ENCODE data around the gene RBM28.

RBM28 gene

GRCh38 chr7:128271942-128272481 lies 71.7 kb downstream of the RBM28 start:
- Histone ChIP-seq H3K9me3 (no peaks in the 10 kb centered on the region), H3K36me3 (no peaks in the 10 kb centered on the region), H3K4me1 (peaks cover 11% of the 10 kb centered on the region), H3K27me3 (no peaks in the 10 kb centered on the region), H3K4me3 (ENCODE audit: low read depth, low read length) (no peak overlapping the region)
- no peak for TF ChIP-seq CTCF (IDR thresholded peaks at IDR 0.05; ENCODE audit: low read depth, low read length)
- no peak for DNase-seq

- DNase-seq, result no peak
- TF ChIP-seq CTCF (IDR thresholded peaks at IDR 0.05; ENCODE audit: low read depth, low read length), result no peak
- no peak overlapping the region for H3K4me3 ChIP-seq (ENCODE audit: low read depth, low read length)
- H3K9me3 ChIP-seq, result no peaks in the 10 kb centered on the region
- no peaks in the 10 kb centered on the region for H3K36me3 ChIP-seq
- H3K27me3 ChIP-seq, result no peaks in the 10 kb centered on the region
- peaks cover 16% of the 10 kb centered on the region for H3K4me1 ChIP-seq
Observed at GRCh38 chr7:128271471-128271941, 72.2 kb downstream of the RBM28 start.

GRCh38 chr7:128270826-128271272 lies 72.9 kb downstream of the RBM28 start:
- H3K4me1 ChIP-seq, result peaks cover 23% of the 10 kb centered on the region
- TF ChIP-seq CTCF (IDR thresholded peaks at IDR 0.05; ENCODE audit: low read depth, low read length), result no peak
- no peak for DNase-seq

GRCh38 chr7:128268233-128268632 lies 75.5 kb downstream of the RBM28 start:
- H3K36me3 ChIP-seq, result no peaks in the 10 kb centered on the region
- TF ChIP-seq CTCF (IDR thresholded peaks at IDR 0.05; ENCODE audit: low read depth, low read length), result no peak
- no peak overlapping the region for H3K4me3 ChIP-seq (ENCODE audit: low read depth, low read length)
- no peak for DNase-seq
- no peaks in the 10 kb centered on the region for H3K27me3 ChIP-seq
- no peaks in the 10 kb centered on the region for H3K9me3 ChIP-seq
- peaks cover 38% of the 10 kb centered on the region for H3K4me1 ChIP-seq

More at GRCh38 chr7:128270826-128271272, 72.9 kb downstream of the RBM28 start:
- Histone ChIP-seq H3K9me3 (no peaks in the 10 kb centered on the region), H3K4me3 (ENCODE audit: low read depth, low read length) (no peak overlapping the region), H3K36me3 (no peaks in the 10 kb centered on the region), H3K27me3 (no peaks in the 10 kb centered on the region)

GRCh38 chr7:128267595-128267924 lies 76.1 kb downstream of the RBM28 start:
- H3K4me1 ChIP-seq, result peaks cover 38% of the 10 kb centered on the region
- TF ChIP-seq CTCF (IDR thresholded peaks at IDR 0.05; ENCODE audit: low read depth, low read length), result no peak
- H3K36me3 ChIP-seq, result no peaks in the 10 kb centered on the region
- H3K27me3 ChIP-seq, result no peaks in the 10 kb centered on the region
- no peak for DNase-seq
- H3K9me3 ChIP-seq, result no peaks in the 10 kb centered on the region
- peak overlapping the region; percentile 50 for H3K4me3 ChIP-seq (ENCODE audit: low read depth, low read length)

- TF ChIP-seq CTCF (IDR thresholded peaks at IDR 0.05; ENCODE audit: low read depth, low read length), result peak; percentile 63
- Histone ChIP-seq H3K36me3 (no peaks in the 10 kb centered on the region), H3K4me3 (ENCODE audit: low read depth, low read length) (peak overlapping the region; percentile 50), H3K9me3 (no peaks in the 10 kb centered on the region), H3K4me1 (peaks cover 38% of the 10 kb centered on the region), H3K27me3 (no peaks in the 10 kb centered on the region)
- DNase-seq, result peak; percentile 93
Observed at GRCh38 chr7:128266883-128267594, 76.7 kb downstream of the RBM28 start.
